OCI-LY3 (cell line): ENCODE results near the gene GABRR1.

Source experiments
- H2AFZ ChIP-seq: fragments of 200-600, 300-600 bp; shearing (Covaris generic); 2 replicates; pipeline ENCODE4 v1.6.0; 2014; ENCODE audit warnings: antibody characterized with exemption, low read depth, low read length
- H3K27ac ChIP-seq: fragments of 200-600, 300-600 bp; sonication (generic); 2 replicates; pipeline ENCODE4 v1.5.1; 2014; ENCODE audit warnings: mild to moderate bottlenecking, low read length, moderate library complexity, mixed read lengths
- H3K27me3 ChIP-seq: fragments of 200-600, 300-600 bp; sonication (generic); 2 replicates; pipeline ENCODE4 v1.6.1; 2014; ENCODE audit warnings: low read depth, low read length, mixed read lengths
- H3K36me3 ChIP-seq: fragments of 200-600, 300-600 bp; sonication (generic); replicated peaks from 2 replicates; pipeline ENCODE3; 2014; ENCODE audit warnings: low read depth, low read length, mixed read lengths
- H3K4me1 ChIP-seq: fragments of 300-600, 200-600 bp; sonication (generic); 2 replicates; pipeline ENCODE4 v1.6.1; 2014; ENCODE audit warnings: low read length, mixed read lengths
- H3K4me2 ChIP-seq: fragments of 200-600, 300-600 bp; sonication (generic); 2 replicates; pipeline ENCODE4 v1.6.1; 2014; ENCODE audit warnings: low read length, mixed read lengths
- H3K4me3 ChIP-seq: fragments of 300-600, 200-600 bp; sonication (generic); 2 replicates; pipeline ENCODE4 v1.5.1; 2014; ENCODE audit warnings: antibody characterized with exemption, mild to moderate bottlenecking, low read length, moderate library complexity
- H3K79me2 ChIP-seq: fragments of 300-600, 200-600 bp; shearing (Covaris generic); 2 replicates; pipeline ENCODE4 v1.6.1; 2014; ENCODE audit warnings: mild to moderate bottlenecking, low read length, mixed read lengths
- H3K9ac ChIP-seq: fragments of 300-600, 200-600 bp; shearing (Covaris generic); 2 replicates; pipeline ENCODE4 v1.6.0; 2014; ENCODE audit warnings: mild to moderate bottlenecking, low read length, moderate library complexity
- H3K9me3 ChIP-seq: fragments of 200-600, 300-600 bp; shearing (Covaris generic); 2 replicates; pipeline ENCODE4 v1.6.1; 2014; ENCODE audit warnings: low read length, mixed read lengths; ENCODE audit not compliant: insufficient read depth
- H4K20me1 ChIP-seq: fragments of 200-600, 300-600 bp; sonication (generic); 2 replicates; pipeline ENCODE4 v1.6.1; 2016; ENCODE audit warnings: low read length, mixed read lengths; ENCODE audit not compliant: insufficient read depth
- EZH2phosphoT487 ChIP-seq: fragments of 200-600 bp; shearing (Covaris generic); IDR thresholded peaks from 2 replicates; pipeline ENCODE4 v1.6.1; 2018; ENCODE audit warnings: antibody characterized with exemption, mixed run types, low read depth
- TF ChIP-seq, protein P1 (sequence below): fragments of 200-600, 300-600 bp; sonication (generic); IDR thresholded peaks from 2 replicates; pipeline ENCODE4 v1.5.1; 2014; ENCODE audit warnings: antibody characterized with exemption, low read length, low read depth

GABRR1 gene

GRCh38 chr6:89217299-89217910 is at the start of gene GABRR1:
GABRR1 (minus strand) TSS chr6:89217358; CDS start chr6:89217322, 36 bp downstream.
- H3K9ac ChIP-seq = no peak within 1 kb of the TSS
- no peak within 1 kb of the TSS for H3K4me3 ChIP-seq
- TF ChIP-seq, protein P1, sequence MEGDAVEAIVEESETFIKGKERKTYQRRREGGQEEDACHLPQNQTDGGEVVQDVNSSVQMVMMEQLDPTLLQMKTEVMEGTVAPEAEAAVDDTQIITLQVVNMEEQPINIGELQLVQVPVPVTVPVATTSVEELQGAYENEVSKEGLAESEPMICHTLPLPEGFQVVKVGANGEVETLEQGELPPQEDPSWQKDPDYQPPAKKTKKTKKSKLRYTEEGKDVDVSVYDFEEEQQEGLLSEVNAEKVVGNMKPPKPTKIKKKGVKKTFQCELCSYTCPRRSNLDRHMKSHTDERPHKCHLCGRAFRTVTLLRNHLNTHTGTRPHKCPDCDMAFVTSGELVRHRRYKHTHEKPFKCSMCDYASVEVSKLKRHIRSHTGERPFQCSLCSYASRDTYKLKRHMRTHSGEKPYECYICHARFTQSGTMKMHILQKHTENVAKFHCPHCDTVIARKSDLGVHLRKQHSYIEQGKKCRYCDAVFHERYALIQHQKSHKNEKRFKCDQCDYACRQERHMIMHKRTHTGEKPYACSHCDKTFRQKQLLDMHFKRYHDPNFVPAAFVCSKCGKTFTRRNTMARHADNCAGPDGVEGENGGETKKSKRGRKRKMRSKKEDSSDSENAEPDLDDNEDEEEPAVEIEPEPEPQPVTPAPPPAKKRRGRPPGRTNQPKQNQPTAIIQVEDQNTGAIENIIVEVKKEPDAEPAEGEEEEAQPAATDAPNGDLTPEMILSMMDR = no peak
- TF ChIP-seq EZH2phosphoT487 = no peak
- no peak within 1 kb of the TSS for H3K4me2 ChIP-seq
- H3K79me2 ChIP-seq = no peaks in the 10 kb centered on the region
- no peak within 1 kb of the TSS for H2AFZ ChIP-seq
- no peaks in the 10 kb centered on the region for H3K27me3 ChIP-seq
- no peaks in the 10 kb centered on the region for H3K36me3 ChIP-seq
- no peaks in the 10 kb centered on the region for H3K9me3 ChIP-seq
- H3K4me1 ChIP-seq = no peaks in the 10 kb centered on the region
- no peak within 1 kb of the TSS for H3K27ac ChIP-seq
- H4K20me1 ChIP-seq = no peaks in the 10 kb centered on the region

DNA sequence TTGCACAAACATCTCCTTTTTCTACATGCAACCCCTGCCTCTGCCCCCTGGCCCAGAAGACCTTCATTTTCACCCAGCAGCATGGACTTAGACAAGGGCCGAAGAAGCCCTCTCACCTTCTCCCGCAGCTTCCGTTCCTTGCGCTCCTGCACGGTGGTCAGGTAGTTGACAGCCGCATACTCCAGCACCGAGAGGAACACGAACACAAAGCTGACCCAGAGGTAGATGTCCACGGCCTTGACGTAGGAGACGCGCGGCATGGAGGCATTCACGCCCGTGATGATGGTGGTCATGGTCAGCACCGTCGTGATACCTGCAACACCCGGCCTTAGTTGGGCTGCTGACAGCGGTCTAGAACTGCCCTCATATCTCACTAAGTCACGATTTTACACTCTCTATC is 47.1 kb upstream of the GABRR1 start:
- Histone ChIP-seq H4K20me1 (no peaks in the 10 kb centered on the region), H3K4me2 (no peak overlapping the region), H3K9ac (no peak overlapping the region), H3K9me3 (no peaks in the 10 kb centered on the region), H3K79me2 (no peaks in the 10 kb centered on the region), H3K4me1 (no peaks in the 10 kb centered on the region), H3K4me3 (no peak overlapping the region), H3K27ac (no peak overlapping the region), H3K36me3 (no peaks in the 10 kb centered on the region), H3K27me3 (no peaks in the 10 kb centered on the region), H2AFZ (no peak overlapping the region)
- TF ChIP-seq EZH2phosphoT487 = no peak
- TF ChIP-seq, protein P1 = no peak

- no peak overlapping the region for H3K4me2 ChIP-seq
- H3K4me3 ChIP-seq = no peak overlapping the region
- H4K20me1 ChIP-seq = no peaks in the 10 kb centered on the region
- no peak overlapping the region for H3K9ac ChIP-seq
- H3K79me2 ChIP-seq = no peaks in the 10 kb centered on the region
- no peak overlapping the region for H2AFZ ChIP-seq
- no peaks in the 10 kb centered on the region for H3K36me3 ChIP-seq
- no peaks in the 10 kb centered on the region for H3K9me3 ChIP-seq
- no peaks in the 10 kb centered on the region for H3K4me1 ChIP-seq
- no peak for TF ChIP-seq EZH2phosphoT487
- TF ChIP-seq, protein P1 = no peak
- H3K27me3 ChIP-seq = no peaks in the 10 kb centered on the region
- H3K27ac ChIP-seq = no peak overlapping the region
Measured at GRCh38 chr6:89260832-89261231, 43.7 kb upstream of the GABRR1 start.

GRCh38 chr6:89260310-89260709 is 43.2 kb upstream of the GABRR1 start:
- no peaks in the 10 kb centered on the region for H3K27me3 ChIP-seq
- H3K36me3 ChIP-seq = no peaks in the 10 kb centered on the region
- no peaks in the 10 kb centered on the region for H3K79me2 ChIP-seq
- no peaks in the 10 kb centered on the region for H3K9me3 ChIP-seq
- no peaks in the 10 kb centered on the region for H4K20me1 ChIP-seq
- no peak overlapping the region for H3K27ac ChIP-seq
- no peak overlapping the region for H2AFZ ChIP-seq
- no peak overlapping the region for H3K4me2 ChIP-seq
- H3K4me1 ChIP-seq = no peaks in the 10 kb centered on the region
- H3K4me3 ChIP-seq = no peak overlapping the region
- H3K9ac ChIP-seq = no peak overlapping the region
- TF ChIP-seq, protein P1 = no peak
- TF ChIP-seq EZH2phosphoT487 = no peak
